ENCODE measurements around the gene GLRA2. TPM values are rescaled to one million over a fixed set of nuclear protein-coding genes. Genes with fewer than 3 reads are reported as not detected.
"Not testable (repeated sequence)": the region's sequence is repeated elsewhere in the genome, so short reads cannot be mapped to it uniquely, and the experiment has no call there.

The GLRA2 gene
- total and polyA plus RNA-seq, 10 of the 15 experiments (the other 5 are each of a cell fraction or from before 2014, with no cell fraction given): 0.01 TPM; not detected in 9

DNA sequence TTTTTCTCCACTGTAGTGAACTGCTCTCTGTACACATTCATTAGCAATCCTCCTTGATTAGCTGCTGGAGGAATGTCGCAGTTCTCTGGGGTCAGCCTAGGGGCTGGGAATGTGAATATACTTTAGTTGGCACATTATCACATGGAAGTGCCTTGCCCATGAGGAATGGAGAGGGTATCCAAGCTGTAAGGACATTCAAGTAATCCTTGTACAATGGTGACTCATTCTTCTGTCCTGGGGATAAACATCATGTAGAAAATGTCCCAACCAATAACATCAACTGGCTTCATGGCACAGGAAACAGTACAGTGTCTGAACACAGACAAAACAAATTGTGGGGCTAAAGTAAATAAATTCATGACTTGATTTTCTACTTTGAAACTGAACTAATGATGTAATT, 147.1 kb downstream of the GLRA2 start:
- H4K20me1 ChIP-seq (ENCODE audit: control insufficient read depth, insufficient read depth): no peaks in the 10 kb centered on the region
- H3K27me3 ChIP-seq (replicated peaks in 1 of 2; ENCODE audit: control insufficient read depth in 2 of 2, insufficient read depth in 2 of 2, low read length in 1 of 2): no peaks in the 10 kb centered on the region
- no peak overlapping the region for H3K4me3 ChIP-seq
- intact Hi-C loops (cut with micrococcal nuclease; ENCODE audit: unreplicated experiment) (loop anchor here (10.0 kb wide), 1 partner anchor 568 kb away; no protein-coding TSS in a partner anchor), in situ Hi-C loops (cut with MboI) (no loop called here)
- H3K4me1 ChIP-seq (ENCODE audit: control insufficient read depth, insufficient read depth, low read length): peaks cover 12% of the 10 kb centered on the region
- TF ChIP-seq HDAC2 (IDR thresholded peaks at IDR 0.05) (no peak), SMC3 (IDR thresholded peaks at IDR 0.05; ENCODE audit: borderline replicate concordance, low read length) (no peak), GATAD2B (conservative IDR thresholded peaks at IDR 0.05; ENCODE audit: low read depth) (no peak), PKNOX1 (IDR thresholded peaks at IDR 0.05) (no peak), SIX5 (IDR thresholded peaks at IDR 0.05; ENCODE audit: low read depth, low read length, severe bottlenecking) (no peak), SPI1 (IDR thresholded peaks at IDR 0.05; ENCODE audit: borderline replicate concordance, insufficient read depth, low read depth, low read length) (no peak), SIN3A (IDR thresholded peaks at IDR 0.05; ENCODE audit: low read depth, low read length) (no peak), TAF1 (IDR thresholded peaks at IDR 0.05; ENCODE audit: borderline replicate concordance, low read depth, low read length) (no peak), USF2 (IDR thresholded peaks at IDR 0.05; ENCODE audit: borderline replicate concordance, low read depth, low read length) (no peak), HSF1 (IDR thresholded peaks at IDR 0.05; ENCODE audit: low read depth, low read length) (no peak), YY1 (IDR thresholded peaks at IDR 0.05; ENCODE audit: low read depth, low read length) (no peak), EGR1 (IDR thresholded peaks at IDR 0.05; ENCODE audit: borderline replicate concordance in 1 of 2, low read depth in 2 of 2, low read length in 2 of 2) (no peak)
- TF ChIP-seq, protein P1, sequence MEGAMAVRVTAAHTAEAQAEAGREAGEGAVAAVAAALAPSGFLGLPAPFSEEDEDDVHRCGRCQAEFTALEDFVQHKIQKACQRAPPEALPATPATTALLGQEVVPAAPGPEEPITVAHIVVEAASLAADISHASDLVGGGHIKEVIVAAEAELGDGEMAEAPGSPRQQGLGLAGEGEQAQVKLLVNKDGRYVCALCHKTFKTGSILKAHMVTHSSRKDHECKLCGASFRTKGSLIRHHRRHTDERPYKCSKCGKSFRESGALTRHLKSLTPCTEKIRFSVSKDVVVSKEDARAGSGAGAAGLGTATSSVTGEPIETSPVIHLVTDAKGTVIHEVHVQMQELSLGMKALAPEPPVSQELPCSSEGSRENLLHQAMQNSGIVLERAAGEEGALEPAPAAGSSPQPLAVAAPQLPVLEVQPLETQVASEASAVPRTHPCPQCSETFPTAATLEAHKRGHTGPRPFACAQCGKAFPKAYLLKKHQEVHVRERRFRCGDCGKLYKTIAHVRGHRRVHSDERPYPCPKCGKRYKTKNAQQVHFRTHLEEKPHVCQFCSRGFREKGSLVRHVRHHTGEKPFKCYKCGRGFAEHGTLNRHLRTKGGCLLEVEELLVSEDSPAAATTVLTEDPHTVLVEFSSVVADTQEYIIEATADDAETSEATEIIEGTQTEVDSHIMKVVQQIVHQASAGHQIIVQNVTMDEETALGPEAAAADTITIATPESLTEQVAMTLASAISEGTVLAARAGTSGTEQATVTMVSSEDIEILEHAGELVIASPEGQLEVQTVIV (IDR thresholded peaks at IDR 0.05; ENCODE audit: borderline replicate concordance, partially characterized antibody): no peak
- no peaks in the 10 kb centered on the region for H3K36me3 ChIP-seq (ENCODE audit: control insufficient read depth in 2 of 2, insufficient read depth in 2 of 2, low read length in 1 of 2)
- RAD21 ChIA-PET (ENCODE audit: unreplicated experiment): no interaction called here
- H3K27ac ChIP-seq (ENCODE audit: control insufficient read depth, insufficient read depth): no peak overlapping the region
- H2AFZ ChIP-seq (ENCODE audit: control insufficient read depth, low read depth, low read length): no peak overlapping the region
- SMC1A ChIA-PET (ENCODE audit: uncharacterized antibody, unreplicated experiment): no interaction called here
- H3K79me2 ChIP-seq (ENCODE audit: control insufficient read depth, insufficient read depth, low read length): no peaks in the 10 kb centered on the region
- 84% methylated on average over 1 of the region's 1 CpG for WGBS (ENCODE audit: insufficient coverage, insufficient replicate concordance, low lambda C conversion rate, missing lambda C conversion rate)
- ATAC-seq (no peak), DNase-seq (ENCODE audit: low read depth, low spot score) (no peak), FAIRE-seq (no peak)
- no peak overlapping the region for H3K4me2 ChIP-seq (ENCODE audit: control insufficient read depth, insufficient read depth)
- CTCF ChIA-PET: no interaction called here
- POLR2A ChIA-PET: no interaction called here
- no peak overlapping the region for H3K9ac ChIP-seq (ENCODE audit: control insufficient read depth, insufficient read depth, low read length)
- BruUV-seq (replicated peaks): no TSS peak
- H3K9me3 ChIP-seq (replicated peaks; ENCODE audit: control insufficient read depth, insufficient read depth, low read length): no peaks in the 10 kb centered on the region

- H3K9me3 ChIP-seq (replicated peaks; ENCODE audit: control insufficient read depth, insufficient read depth, low read length); H3K79me2 ChIP-seq (ENCODE audit: control insufficient read depth, insufficient read depth, low read length); H3K4me3 ChIP-seq; DNase-seq (ENCODE audit: low read depth, low spot score); ATAC-seq; H3K27ac ChIP-seq (ENCODE audit: control insufficient read depth, insufficient read depth); H3K4me1 ChIP-seq (ENCODE audit: control insufficient read depth, insufficient read depth, low read length); BruUV-seq (replicated peaks); SMC1A ChIA-PET (ENCODE audit: uncharacterized antibody, unreplicated experiment); H3K27me3 ChIP-seq (replicated peaks in 1 of 2; ENCODE audit: control insufficient read depth in 2 of 2, insufficient read depth in 2 of 2, low read length in 1 of 2); RAD21 ChIA-PET (ENCODE audit: unreplicated experiment); CTCF ChIA-PET; H2AFZ ChIP-seq (ENCODE audit: control insufficient read depth, low read depth, low read length); H3K9ac ChIP-seq (ENCODE audit: control insufficient read depth, insufficient read depth, low read length); H3K4me2 ChIP-seq (ENCODE audit: control insufficient read depth, insufficient read depth); POLR2A ChIA-PET; H4K20me1 ChIP-seq (ENCODE audit: control insufficient read depth, insufficient read depth); in situ Hi-C loops (cut with MboI); FAIRE-seq; intact Hi-C loops (cut with micrococcal nuclease; ENCODE audit: unreplicated experiment); H3K36me3 ChIP-seq (ENCODE audit: control insufficient read depth in 2 of 2, insufficient read depth in 2 of 2, low read length in 1 of 2): not testable (repeated sequence)
- 66% methylated on average over 10 of the region's 10 CpGs for WGBS (ENCODE audit: insufficient coverage, insufficient replicate concordance, low lambda C conversion rate, missing lambda C conversion rate)
Observed at GRCh38 chrX:14688331-14688730, 159.0 kb downstream of the GLRA2 start.
